ENCODE results near the gene ANKS1B.

The ANKS1B gene

GRCh38 chr12:98738002-98738401 is 1246.7 kb downstream of the ANKS1B start:
- no peak for DNase-seq

GRCh38 chr12:98737322-98737712 is 1247.4 kb downstream of the ANKS1B start:
- no peak for DNase-seq

GRCh38 chr12:98736352-98737321 is 1248.1 kb downstream of the ANKS1B start:
- DNase-seq, result peak; percentile 88

GRCh38 chr12:98735821-98736220 is 1248.9 kb downstream of the ANKS1B start:
- DNase-seq, result no peak

- no peak for DNase-seq
Observed at GRCh38 chr12:98733667-98734350, 1250.9 kb downstream of the ANKS1B start.

GRCh38 chr12:98730412-98730811 is 1254.3 kb downstream of the ANKS1B start:
- peak; percentile 9 for DNase-seq

GRCh38 chr12:98727196-98727595 is 1257.5 kb downstream of the ANKS1B start:
- DNase-seq, result no peak

- DNase-seq, result peak; percentile 74
Observed at GRCh38 chr12:98725476-98726247, 1259.1 kb downstream of the ANKS1B start.

GRCh38 chr12:98724384-98725155 is 1260.2 kb downstream of the ANKS1B start:
- no peak for DNase-seq

- DNase-seq, result no peak
Observed at GRCh38 chr12:98721204-98721702, 1263.5 kb downstream of the ANKS1B start.

GRCh38 chr12:98719515-98720504 is 1264.9 kb downstream of the ANKS1B start:
- no peak for DNase-seq

- DNase-seq, result no peak
Observed at GRCh38 chr12:98714426-98714825, 1270.3 kb downstream of the ANKS1B start.

- DNase-seq, result no peak
Observed at GRCh38 chr12:98709022-98709421, 1275.7 kb downstream of the ANKS1B start.

GRCh38 chr12:98701166-98701565 is 1283.6 kb downstream of the ANKS1B start:
- peak; percentile 8 for DNase-seq

- DNase-seq, result no peak
Observed at GRCh38 chr12:98699586-98699985, 1285.2 kb downstream of the ANKS1B start.

GRCh38 chr12:98698603-98699463 is 1285.9 kb downstream of the ANKS1B start:
- peak; percentile 69 for DNase-seq

GRCh38 chr12:98697209-98697608 is 1287.5 kb downstream of the ANKS1B start:
- DNase-seq, result no peak

- DNase-seq, result peak; percentile 53
Observed at GRCh38 chr12:98696036-98696646, 1288.6 kb downstream of the ANKS1B start.

GRCh38 chr12:98691351-98691750 is 1293.4 kb downstream of the ANKS1B start:
- DNase-seq, result no peak

Data from NCI-H69 (cell line).